H7 (cell line): ENCODE data around the gene PHACTR2. TPM values are rescaled to one million over a fixed set of nuclear protein-coding genes. Genes with fewer than 3 reads are reported as not detected.
A peak's percentile ranks its signal among the peaks of the same experiment; 100 is the strongest.
"Not testable (repeated sequence)": the region's sequence is repeated elsewhere in the genome, so short reads cannot be mapped to it uniquely, and the experiment has no call there.

Experiments
- DNase-seq: peaks from one replicate; pipeline ENCODE4 v3.0.0; 2012
- H3K27me3 ChIP-seq: 2 replicates; pipeline ENCODE4 v1.6.0; 2011; ENCODE audit warnings: mild to moderate bottlenecking, low read length; ENCODE audit not compliant: control insufficient read depth, insufficient read depth
- H3K36me3 ChIP-seq: replicated peaks from 2 replicates; pipeline ENCODE4 v1.5.1; 2011; ENCODE audit warnings: low read length; ENCODE audit not compliant: control insufficient read depth, insufficient read depth
- H3K4me3 ChIP-seq: 2 replicates; pipeline ENCODE4 v1.5.1; 2011; ENCODE audit warnings: low read depth, mild to moderate bottlenecking, control low read depth, low read length, moderate library complexity; ENCODE audit not compliant: insufficient read depth
- total RNA-seq: library from RNA; depleted of rRNA; stranded (reverse); fragments of >200 nt; shearing (Covaris generic); gene quantifications from 2 replicates; pipeline ENCODE4 v1.2.3, GENCODE V29; 2014

Gene PHACTR2
- total RNA-seq, 1 experiment from 2014 or later: 35.1 TPM

GRCh38 chr6:143657809-143658208 lies 20.0 kb upstream of the PHACTR2 start:
- no peaks in the 10 kb centered on the region for H3K36me3 ChIP-seq
- DNase-seq: no peak
- no peaks in the 10 kb centered on the region for H3K27me3 ChIP-seq
- H3K4me3 ChIP-seq: no peak overlapping the region

- not testable (repeated sequence) for DNase-seq, H3K27me3 ChIP-seq, H3K4me3 ChIP-seq, H3K36me3 ChIP-seq
Observed at GRCh38 chr6:143660170-143660569, 17.6 kb upstream of the PHACTR2 start.

- no peaks in the 10 kb centered on the region for H3K36me3 ChIP-seq
- H3K4me3 ChIP-seq: no peak overlapping the region
- H3K27me3 ChIP-seq: no peaks in the 10 kb centered on the region
- no peak for DNase-seq
Observed at GRCh38 chr6:143664171-143664570, 13.6 kb upstream of the PHACTR2 start.

- not testable (repeated sequence) for H3K4me3 ChIP-seq, H3K27me3 ChIP-seq, H3K36me3 ChIP-seq, DNase-seq
Observed at GRCh38 chr6:143666007-143666406, 11.8 kb upstream of the PHACTR2 start.

- not testable (repeated sequence) for H3K4me3 ChIP-seq, DNase-seq, H3K27me3 ChIP-seq, H3K36me3 ChIP-seq
Observed at GRCh38 chr6:143669483-143669882, 8.3 kb upstream of the PHACTR2 start.

- peak; percentile 21 for DNase-seq
- Histone ChIP-seq H3K36me3 (no peaks in the 10 kb centered on the region), H3K4me3 (no peak overlapping the region), H3K27me3 (no peaks in the 10 kb centered on the region)
Observed at GRCh38 chr6:143673669-143674068, 4.1 kb upstream of the PHACTR2 start.

GRCh38 chr6:143674483-143675381 lies 3.0 kb upstream of the PHACTR2 start:
- DNase-seq: no peak
- H3K4me3 ChIP-seq: no peak overlapping the region
- no peaks in the 10 kb centered on the region for H3K36me3 ChIP-seq
- no peaks in the 10 kb centered on the region for H3K27me3 ChIP-seq

GRCh38 chr6:143675382-143675900 lies 2.3 kb upstream of the PHACTR2 start:
- no peak for DNase-seq
- Histone ChIP-seq H3K27me3 (no peaks in the 10 kb centered on the region), H3K4me3 (no peak overlapping the region), H3K36me3 (no peaks in the 10 kb centered on the region)

- Histone ChIP-seq H3K27me3 (no peaks in the 10 kb centered on the region), H3K4me3 (no peak overlapping the region), H3K36me3 (no peaks in the 10 kb centered on the region)
- no peak for DNase-seq
Observed at GRCh38 chr6:143675946-143676345, 1.8 kb upstream of the PHACTR2 start.

GRCh38 chr6:143676437-143677045 lies 1.2 kb upstream of the PHACTR2 start:
- Histone ChIP-seq H3K36me3 (no peaks in the 10 kb centered on the region), H3K27me3 (no peaks in the 10 kb centered on the region), H3K4me3 (no peak overlapping the region)
- no peak for DNase-seq

- no peak overlapping the region; the same call in 1 of the 2 replicates for H3K4me3 ChIP-seq
- H3K27me3 ChIP-seq: no peaks in the 10 kb centered on the region
- no peak for DNase-seq
- no peaks in the 10 kb centered on the region for H3K36me3 ChIP-seq
Observed at GRCh38 chr6:143677577-143677890, 231 bp upstream of the PHACTR2 start.

- peak overlapping the region; percentile 79 for H3K4me3 ChIP-seq
- no peak for DNase-seq
Observed at GRCh38 chr6:143679041-143679440, 1.3 kb downstream of the PHACTR2 start.

GRCh38 chr6:143680141-143680540 lies 2.4 kb downstream of the PHACTR2 start:
- DNase-seq: no peak

More at GRCh38 chr6:143679041-143679440, 1.3 kb downstream of the PHACTR2 start:
- H3K36me3 ChIP-seq: no peaks in the 10 kb centered on the region
- H3K27me3 ChIP-seq: no peaks in the 10 kb centered on the region

GRCh38 chr6:143682805-143683204 lies 5.0 kb downstream of the PHACTR2 start:
- H3K27me3 ChIP-seq: no peaks in the 10 kb centered on the region
- DNase-seq: no peak
- no peaks in the 10 kb centered on the region for H3K36me3 ChIP-seq
- H3K4me3 ChIP-seq: no peak overlapping the region

More at GRCh38 chr6:143680141-143680540, 2.4 kb downstream of the PHACTR2 start:
- H3K4me3 ChIP-seq: no peak overlapping the region
- no peaks in the 10 kb centered on the region for H3K36me3 ChIP-seq
- H3K27me3 ChIP-seq: no peaks in the 10 kb centered on the region

GRCh38 chr6:143684486-143684885 lies 6.7 kb downstream of the PHACTR2 start:
- no peaks in the 10 kb centered on the region for H3K27me3 ChIP-seq
- H3K36me3 ChIP-seq: no peaks in the 10 kb centered on the region
- H3K4me3 ChIP-seq: no peak overlapping the region
- DNase-seq: no peak
